HG02759 (cell line): Measurements from ENCODE around the gene MOB3B.

Experiments
- ATAC-seq: cut with Tn5 transposase; IDR thresholded peaks from one replicate; pipeline ENCODE4 v1.9.1; 2021; ENCODE audit warnings: mild to moderate bottlenecking, moderate library complexity; ENCODE audit not compliant: unreplicated experiment

Gene MOB3B

DNA sequence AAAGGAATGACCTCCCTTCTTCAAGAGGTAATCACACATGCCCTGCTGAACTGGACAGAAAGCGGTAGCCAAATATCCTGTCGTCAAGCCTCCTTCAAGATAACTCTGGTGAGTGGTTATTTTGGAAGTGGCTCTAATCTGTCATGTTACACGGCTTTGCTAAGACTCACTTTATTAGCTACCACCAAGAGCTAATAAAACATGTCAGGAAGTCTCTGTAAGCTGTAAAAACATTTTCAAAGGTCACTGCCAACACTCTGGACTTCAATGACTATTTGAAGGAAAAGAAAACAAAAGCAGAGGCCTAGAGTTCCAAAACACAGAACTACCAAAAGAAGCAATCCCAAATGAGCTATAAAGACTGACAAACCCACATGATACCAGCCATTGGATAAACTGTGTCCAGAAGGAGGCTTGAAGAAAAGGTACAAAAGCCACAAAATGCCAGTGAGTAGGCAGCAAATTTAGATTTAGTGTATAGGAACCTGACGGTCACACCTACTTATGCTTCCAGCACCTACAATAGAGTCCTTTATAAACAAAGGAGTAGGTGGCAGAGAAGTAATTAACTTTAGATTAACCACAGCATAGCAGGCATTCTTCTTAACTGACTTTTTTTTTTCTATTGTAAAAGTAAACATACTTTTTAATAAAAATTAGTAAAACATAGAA is 135.3 kb downstream of the MOB3B start:
- ATAC-seq: no peak

DNA sequence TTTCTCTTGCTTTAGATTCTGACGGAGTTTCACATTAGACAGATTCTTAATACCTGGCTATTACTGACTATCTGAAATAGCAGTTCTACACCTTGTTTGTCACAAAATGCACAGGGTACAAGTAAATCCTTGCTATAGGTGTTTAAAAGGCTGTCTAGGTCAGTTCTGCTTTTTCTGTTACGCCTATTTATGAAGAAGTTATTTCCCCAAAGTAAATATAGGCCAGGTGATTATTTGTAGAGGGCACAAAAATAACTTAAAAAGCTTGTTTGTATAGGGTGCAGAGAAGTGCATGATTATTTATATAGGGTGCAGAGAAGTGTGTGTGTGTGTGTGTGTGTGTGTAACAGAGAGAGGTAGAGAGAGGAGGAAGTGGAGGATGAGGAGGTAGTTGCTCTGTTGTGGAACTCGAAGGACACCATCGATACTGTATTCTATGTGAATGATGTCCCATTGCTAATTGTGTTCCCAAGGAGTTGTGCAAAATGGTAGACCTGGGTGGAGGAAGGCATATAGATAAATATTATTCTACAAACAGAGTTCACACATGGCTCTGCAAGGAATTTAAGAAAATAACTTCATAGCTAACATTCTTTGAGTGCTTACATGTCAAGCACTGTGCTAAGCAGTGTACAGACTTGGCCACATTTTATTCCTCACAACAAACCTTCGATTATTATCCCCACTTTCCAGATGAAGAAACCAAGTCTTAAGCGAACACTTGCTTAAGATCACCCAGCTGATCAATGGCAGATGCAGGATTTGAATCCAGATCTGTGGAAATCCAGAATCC is 136.4 kb downstream of the MOB3B start:
- ATAC-seq: peak; percentile 56

DNA sequence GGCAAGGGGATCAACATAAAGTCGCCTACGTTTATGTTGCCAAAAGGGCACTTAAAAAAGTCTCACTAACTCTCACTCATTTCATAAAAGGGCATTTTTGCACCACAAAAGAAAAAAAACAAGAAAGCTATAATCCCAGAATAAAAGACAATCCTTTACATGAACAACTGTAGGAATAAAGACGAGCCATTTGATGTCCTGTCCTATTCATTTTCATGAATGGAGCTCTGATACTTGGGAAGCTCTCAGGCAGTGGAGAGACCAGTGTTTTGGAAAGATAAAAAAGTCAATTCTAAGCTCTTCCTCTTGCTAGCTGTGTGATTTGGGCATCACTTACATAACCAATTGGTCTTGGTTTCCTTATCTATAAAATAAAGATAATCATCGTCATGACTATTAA is 137.2 kb downstream of the MOB3B start:
- ATAC-seq: no peak

DNA sequence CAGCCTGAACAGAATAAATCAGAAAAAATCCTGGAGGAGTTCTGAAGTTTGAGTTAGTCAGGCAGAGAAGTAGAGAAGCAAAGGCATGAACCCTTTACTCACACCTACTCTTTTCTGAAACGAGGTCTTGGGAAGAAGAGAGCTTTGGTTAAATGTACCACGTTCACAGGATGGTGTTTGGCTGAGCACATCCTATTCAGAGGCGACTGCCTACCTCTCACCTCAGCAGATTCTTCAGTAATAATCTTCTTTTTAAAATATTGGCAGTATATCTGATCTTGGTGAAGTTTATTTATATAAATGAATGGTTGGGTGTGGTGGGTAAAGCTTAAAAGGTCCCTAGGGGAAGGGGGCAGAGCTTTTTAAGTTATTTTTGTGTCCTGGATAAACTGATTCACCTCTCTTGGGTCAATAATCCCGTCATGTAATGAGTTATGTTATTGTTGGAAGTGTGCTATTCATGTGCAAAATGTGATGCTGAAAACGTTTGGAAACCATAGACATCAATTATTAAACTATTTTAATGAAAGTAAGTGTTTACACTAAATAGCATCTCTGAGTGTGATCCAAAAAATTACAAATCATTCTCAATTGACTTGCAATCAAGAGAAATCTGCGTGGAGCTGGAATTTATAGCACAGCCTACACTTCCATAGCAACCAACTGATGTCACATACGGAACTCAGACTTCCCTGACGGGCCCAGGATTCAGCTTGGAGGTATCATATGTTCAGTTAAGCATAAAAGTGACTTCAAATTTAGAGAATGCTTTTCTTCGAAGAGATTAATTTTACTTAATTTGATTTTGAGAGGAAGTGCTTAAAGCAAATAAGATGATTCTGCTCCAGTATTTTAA is 138.3 kb downstream of the MOB3B start:
- ATAC-seq: no peak

DNA sequence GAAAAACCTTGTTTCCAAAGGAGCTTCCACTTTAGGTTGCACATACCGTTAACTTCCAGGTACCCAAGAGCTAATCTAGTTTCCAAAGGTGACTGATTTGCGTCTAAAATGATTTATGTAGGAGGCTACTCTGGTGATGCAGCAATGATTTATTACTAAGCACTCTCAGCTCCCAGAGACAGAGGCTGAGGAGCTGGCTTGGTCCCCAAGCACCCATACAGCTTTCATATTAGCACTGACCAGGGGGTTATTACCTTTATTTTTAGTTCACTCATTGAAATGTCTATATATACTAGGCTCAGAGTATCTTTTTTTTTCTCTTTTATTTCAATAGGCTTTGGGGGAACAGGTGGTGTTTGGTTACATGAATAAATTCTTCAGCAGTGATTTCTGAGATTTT is 141.5 kb downstream of the MOB3B start:
- no peak for ATAC-seq

DNA sequence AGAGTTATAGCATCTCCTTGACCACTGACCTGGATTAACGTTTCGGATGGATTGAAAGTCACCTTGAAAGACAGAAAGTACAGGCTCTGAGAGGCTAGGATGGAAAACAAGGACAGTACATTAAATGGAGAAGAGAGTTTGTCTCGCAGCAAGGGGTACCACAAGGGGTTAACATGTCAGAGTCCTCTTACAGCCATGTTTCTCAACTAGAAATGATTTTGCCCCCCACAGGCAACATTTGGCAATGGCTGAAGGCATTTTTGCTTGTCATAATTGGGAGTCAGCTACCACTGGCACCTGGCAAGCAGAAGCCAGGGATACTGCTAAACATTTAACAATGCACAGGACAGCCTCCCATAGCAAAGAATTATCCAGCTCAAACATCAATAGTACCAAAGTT is 141.9 kb downstream of the MOB3B start:
- no peak for ATAC-seq

DNA sequence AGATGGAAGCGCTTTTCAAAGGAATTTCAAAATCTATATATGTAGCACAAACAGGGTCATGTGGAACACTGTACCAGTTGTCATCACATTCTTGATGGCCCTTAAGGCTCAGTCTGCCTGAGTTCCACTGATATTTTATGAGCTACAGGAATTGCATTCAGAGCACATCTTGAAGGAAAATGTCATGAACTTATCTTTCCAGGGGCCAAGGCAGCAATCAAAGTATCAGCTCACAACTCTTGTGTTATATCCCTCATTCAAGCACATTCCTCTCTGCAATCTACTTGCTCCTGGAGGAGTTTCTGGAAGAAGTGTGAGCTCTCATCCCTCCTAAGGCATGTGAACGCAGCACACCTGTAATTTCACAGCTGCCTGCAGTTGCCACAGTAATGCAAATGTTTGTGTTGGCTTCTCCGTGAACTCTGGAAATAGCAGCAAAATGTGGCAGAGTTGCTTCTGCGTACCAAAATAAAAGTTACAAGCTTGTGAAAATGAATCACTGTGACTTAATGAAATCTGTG is 143.0 kb downstream of the MOB3B start:
- ATAC-seq: no peak

DNA sequence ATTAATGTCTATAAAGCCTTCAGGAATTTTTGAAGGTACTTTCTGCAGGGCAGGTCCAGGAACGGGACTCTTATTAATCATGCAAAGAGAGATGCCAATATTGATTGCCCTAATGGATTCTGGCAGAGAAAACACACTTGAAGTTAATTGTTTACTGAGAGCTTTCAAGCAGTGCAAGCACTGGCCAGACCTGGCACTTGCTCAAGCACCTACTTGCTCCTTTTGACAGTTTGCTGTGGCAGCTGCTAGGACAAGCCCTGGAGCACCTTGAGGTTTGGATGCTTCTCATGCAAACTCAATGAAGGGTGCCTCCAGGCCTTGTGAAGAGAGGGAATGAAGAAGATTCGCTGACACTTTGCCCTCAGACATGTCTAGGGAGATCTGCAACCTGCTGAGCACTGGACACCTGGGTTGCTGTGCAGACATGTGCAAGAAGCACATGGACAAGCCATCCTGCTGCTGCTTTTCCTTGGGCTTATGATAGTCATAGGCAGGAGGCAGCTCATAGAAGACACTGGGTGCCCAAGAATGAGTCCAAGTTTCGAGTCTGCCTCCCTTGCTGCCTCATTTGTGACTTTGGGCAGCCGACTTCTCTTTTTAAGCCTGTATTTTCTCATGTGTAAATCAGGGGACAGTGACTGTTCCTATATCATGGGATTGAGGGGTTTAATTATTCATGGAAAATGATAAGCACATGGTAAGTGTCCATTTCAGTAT is 143.8 kb downstream of the MOB3B start:
- ATAC-seq: peak; percentile 45

DNA sequence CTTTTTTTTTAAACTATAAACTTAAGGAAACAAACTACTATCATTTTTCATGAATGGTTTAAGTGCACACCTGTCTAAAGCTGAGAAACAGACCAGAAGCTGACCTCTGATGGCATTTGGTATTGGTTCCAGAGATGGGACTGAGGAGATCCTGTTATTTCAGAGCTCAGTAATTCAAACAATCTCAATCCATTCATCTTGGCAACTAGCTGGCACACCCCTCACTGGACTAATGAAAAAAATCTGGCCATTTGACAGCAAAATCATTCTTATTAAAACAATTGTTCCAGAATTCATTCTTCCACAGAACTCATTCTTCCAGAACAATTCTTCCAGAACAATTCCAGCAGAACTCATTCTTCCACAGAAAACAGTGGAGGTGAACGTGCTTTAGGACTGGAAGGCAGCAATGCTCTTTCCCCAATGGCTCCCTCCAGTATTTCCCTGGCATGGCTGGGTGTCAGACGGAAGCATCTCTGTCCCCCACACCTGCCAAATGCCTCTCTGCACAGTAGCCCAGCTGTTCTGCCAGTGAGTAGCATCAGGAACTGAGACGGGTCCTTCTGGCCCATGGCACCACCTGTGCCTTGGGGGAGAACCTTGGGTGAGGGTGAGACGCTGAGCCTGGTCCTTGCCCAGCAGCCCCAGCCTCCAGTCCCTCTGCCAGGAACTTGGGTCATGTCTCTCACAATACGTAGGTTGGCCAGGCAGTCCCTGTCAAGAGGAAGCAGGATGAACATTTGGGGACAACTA is 145.2 kb downstream of the MOB3B start:
- no peak for ATAC-seq

DNA sequence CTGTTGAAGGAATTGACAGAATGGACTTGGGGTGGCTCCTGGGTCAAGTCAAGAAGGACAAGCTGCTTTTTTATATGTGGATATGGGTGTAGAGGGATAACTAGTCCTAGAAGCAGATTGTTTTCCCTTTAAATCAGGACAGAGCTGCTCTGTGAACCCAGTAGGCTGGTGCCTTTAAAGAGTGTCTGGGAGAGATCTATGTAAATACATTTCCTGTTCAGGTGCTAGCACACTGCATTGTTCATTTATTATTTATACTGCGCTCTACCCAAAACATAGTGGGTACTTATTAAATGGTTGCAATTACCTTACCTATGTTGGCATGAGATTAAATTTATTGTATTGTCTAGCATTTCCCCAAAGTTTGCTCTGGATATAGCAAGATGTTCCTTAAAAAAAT is 146.1 kb downstream of the MOB3B start:
- ATAC-seq: no peak

DNA sequence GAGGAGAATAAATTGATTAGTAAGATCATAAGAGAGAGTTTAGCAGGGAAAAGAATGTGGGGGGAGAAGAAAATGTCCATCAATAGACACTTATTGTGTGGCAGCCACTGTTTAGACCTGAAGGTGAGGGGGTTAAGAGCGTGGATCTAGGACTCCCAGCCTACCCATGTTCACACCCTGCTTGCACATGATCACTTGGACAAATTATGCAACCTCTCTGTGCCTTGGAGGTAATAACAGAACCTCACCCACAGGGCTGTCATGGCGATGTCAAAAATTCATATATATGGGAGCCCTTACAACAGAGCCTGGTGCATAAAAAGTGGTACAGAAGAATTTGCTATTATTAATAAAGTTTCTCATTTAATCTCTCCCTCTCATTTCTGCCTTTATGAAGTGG is 146.6 kb downstream of the MOB3B start:
- no peak for ATAC-seq

DNA sequence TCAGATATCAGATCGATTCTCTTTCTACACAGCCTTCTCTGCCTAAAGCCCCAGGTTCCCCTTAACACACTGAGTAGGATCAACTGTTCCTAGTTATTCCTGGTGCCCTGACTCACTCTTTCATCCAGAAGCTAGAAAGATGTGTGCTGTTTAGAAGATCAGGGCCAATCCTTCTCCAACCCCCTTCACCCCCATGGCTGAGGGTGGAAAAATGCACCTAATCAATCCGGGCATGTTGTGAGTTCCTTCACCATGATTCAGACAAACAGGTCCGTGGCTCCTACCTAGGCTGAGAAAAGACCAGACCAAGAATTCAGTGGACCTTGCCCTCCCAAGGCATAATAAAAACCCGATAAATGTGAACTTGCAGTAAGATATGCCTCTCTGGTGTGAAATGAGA is 147.3 kb downstream of the MOB3B start:
- ATAC-seq: no peak

DNA sequence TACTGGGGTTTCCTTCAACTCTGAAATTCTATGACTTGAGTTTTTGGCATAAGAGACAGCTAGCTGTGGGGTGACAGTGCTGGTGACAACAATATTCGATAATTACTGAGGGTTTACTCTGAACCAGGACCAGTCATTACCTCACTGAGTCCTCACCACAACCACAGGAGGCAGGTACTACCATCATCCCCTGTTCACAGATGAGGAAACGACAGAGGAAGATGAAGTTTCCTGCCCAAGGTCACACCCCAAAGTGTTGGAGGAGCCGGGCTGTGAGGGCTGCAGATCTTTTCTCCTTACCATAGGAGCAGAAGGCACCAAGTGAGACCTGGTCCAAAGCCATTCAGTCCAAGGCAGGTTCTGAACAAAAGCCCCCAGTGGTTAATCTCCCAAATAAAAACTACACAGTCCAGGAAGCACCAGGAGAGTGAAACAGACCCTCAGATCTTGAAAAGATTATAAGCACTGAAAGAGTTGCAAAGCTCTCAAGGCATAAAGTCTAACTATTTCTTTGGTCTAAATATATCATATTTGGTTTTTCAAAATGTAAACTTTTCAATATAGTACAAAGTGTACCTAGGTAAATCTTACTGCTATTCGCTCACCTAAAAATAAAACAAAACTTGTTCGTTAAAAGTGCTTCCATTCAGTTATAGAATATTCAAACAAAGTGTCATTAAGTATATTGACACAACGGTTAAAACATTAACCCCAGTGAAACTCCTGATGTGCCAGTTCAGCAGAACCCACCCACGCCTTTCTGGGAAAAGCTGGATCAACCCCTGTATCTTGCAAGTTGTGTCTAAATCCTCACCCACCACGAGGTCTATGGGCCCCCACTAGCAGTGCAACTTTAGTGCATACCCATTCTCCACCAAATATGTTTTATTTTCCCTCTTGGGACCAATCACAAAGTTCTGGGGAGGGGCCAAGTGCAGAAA is 150.0 kb downstream of the MOB3B start:
- peak; percentile 22 for ATAC-seq

DNA sequence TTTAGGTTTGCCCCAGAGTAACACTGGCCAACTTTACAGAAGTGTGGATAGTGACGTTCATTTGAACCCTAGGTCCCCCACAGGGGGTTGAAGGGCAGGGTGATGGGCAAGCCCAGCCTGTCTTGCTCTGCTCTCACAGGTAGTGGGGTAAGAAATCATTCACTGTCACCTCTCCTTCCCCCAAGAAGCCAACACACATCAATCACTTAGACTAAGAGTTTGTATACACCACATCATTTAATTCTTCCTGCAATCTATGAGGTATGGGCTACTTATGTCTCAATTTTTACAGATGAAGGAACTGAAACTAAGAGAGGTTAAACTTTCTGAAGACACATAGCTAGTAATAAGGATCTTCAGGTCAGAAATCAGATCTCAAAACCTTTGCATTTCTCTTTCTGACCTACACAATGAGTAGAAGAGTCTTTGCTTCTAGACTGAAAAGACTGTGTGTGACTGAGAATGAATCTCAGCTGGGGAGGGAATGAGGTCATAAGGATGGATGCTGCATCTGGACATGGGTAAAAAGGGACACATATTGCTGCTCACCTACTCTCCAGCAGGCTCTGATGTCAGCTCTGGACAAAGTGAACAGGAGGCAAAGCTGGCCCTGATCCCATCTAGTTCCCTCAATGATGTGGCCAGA is 151.7 kb downstream of the MOB3B start:
- ATAC-seq: peak; percentile 81

DNA sequence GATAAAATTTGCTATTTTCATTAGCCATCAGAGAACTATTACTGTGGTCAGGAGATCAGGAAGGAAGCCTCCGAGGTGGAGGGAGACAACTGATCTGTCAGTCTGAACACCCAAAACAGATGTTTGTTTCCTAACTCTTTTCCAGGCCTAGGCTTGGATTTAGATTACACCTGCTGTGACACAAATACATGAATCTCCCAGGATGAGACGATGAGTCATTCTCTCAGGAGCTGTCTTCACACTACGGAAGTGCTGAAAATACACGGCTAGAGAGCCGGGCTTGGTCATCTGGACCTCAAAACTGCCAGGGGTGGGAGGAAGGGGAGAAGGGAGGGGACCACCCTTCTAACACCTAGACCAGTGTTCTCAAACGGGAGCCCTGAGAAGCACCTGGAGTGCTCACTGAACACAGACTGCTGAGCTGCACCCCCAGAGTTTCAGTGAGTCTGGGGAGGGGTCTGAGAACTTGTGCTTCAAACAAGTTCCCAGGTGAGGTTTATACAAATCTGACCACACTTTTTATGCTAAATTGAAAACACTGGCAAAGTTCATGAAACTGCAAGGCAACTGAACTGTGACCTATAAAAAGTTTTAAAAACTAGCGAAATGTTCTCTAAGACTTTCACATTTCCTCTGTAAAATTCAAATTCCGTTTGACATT is 152.3 kb downstream of the MOB3B start:
- ATAC-seq: peak; percentile 34

DNA sequence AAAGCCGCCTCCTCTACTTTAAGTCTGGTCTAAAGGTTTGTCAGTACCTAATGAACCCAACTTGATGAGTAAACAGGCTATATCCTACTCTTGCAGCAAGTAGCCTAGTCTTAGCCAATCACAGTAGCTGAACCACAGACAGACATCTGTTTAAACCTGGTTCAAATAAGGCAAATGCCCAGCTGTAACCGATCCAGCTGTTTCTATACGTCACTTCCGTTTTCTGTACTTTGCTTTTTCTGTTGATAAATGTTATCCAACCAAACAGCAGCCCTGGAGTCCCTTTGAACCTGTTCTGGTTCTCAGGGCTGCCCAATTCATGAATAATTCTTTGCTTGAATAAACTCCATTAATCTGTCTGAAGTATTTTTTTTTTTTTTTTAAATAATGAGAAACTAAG is 155.8 kb downstream of the MOB3B start:
- no peak for ATAC-seq

DNA sequence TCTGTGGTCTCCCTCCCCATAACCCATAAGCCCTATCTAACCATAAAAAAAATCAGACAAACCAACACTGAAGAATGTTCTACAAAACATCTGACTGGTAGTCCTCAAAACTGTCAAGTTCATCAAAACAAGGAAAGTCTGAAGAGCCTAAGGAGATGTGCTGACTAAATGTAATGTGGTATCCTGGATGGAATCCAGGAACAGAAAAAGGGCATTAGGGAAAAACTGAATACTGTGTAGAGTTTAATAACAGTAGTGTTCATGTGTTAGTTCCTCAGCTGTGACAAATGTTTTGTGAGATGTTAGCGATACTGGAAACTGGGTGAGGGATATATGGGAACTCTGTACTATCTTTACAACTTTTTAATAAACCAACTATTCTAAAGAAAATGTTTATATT is 157.0 kb downstream of the MOB3B start:
- no peak for ATAC-seq

DNA sequence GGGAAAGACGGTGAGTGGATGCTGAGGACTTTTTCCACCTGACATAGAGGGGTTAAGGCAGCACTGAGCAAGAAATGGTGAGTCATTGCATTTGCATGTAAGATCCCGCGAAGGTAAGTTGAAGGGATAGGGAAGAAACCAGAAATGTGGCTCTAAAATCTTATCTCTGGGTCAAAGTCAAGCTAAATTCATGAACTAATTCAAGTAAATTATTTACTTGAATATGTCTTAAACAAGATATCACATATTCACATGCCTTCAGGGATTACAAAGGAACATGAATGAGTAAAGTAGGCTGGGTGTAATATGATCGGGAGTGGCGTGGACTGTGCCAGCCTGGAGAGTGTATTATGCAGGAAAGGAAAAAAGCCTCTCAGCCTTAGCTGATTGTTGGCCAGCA is 158.2 kb downstream of the MOB3B start:
- ATAC-seq: no peak
